ENCODE data around the gene HDHD5.

The HDHD5 gene

GRCh38 chr22:17158568-17159503, at the start of gene HDHD5:
Gene HDHD5, minus strand, starts transcription at chr22:17159277. Its CDS starts 26 bp downstream, at chr22:17159251.
- DNase-seq, result peak; percentile 70

- no peak for DNase-seq
Observed at GRCh38 chr22:17205432-17205831, 46.4 kb upstream of the HDHD5 start.

- no peak for DNase-seq
Observed at GRCh38 chr22:17201285-17201945, 42.3 kb upstream of the HDHD5 start.

GRCh38 chr22:17199003-17199731, 40.1 kb upstream of the HDHD5 start:
- DNase-seq, result no peak

- no peak for DNase-seq
Observed at GRCh38 chr22:17198170-17199002, 39.3 kb upstream of the HDHD5 start.

- no peak for DNase-seq
Observed at GRCh38 chr22:17194213-17194612, 35.1 kb upstream of the HDHD5 start.

- no peak for DNase-seq
Observed at GRCh38 chr22:17192186-17192585, 33.1 kb upstream of the HDHD5 start.

GRCh38 chr22:17191163-17191784, 32.2 kb upstream of the HDHD5 start:
- no peak for DNase-seq

GRCh38 chr22:17190702-17191101, 31.6 kb upstream of the HDHD5 start:
- DNase-seq, result no peak

- DNase-seq, result no peak
Observed at GRCh38 chr22:17176715-17177114, 17.6 kb upstream of the HDHD5 start.

GRCh38 chr22:17172029-17172833, 13.2 kb upstream of the HDHD5 start:
- DNase-seq, result no peak

GRCh38 chr22:17171153-17172028, 12.3 kb upstream of the HDHD5 start:
- DNase-seq, result peak; percentile 66

- no peak for DNase-seq
Observed at GRCh38 chr22:17167486-17167885, 8.4 kb upstream of the HDHD5 start.

GRCh38 chr22:17164392-17165024, 5.4 kb upstream of the HDHD5 start:
- DNase-seq, result no peak

GRCh38 chr22:17162731-17163130, 3.7 kb upstream of the HDHD5 start:
- DNase-seq, result no peak

- no peak for DNase-seq
Observed at GRCh38 chr22:17161991-17162390, 2.9 kb upstream of the HDHD5 start.

- DNase-seq, result no peak
Observed at GRCh38 chr22:17159504-17159951, 451 bp upstream of the HDHD5 start.

- DNase-seq, result no peak
Observed at GRCh38 chr22:17158176-17158567, 905 bp downstream of the HDHD5 start.

GRCh38 chr22:17157714-17158113, 1.4 kb downstream of the HDHD5 start:
- DNase-seq, result no peak

- DNase-seq, result no peak
Observed at GRCh38 chr22:17155941-17156340, 3.1 kb downstream of the HDHD5 start.
